DND-41 (cell line): ENCODE data around the gene NUCKS1.
"Not testable (repeated sequence)": the region's sequence is repeated elsewhere in the genome, so short reads cannot be mapped to it uniquely, and the experiment has no call there.

ENCODE experiments used
- ATAC-seq: fragments of 200-7000 bp; cut with Tn5 transposase; 3 replicates; pipeline ENCODE4 v1.9.1; 2021; ENCODE audit warnings: low read depth; ENCODE audit not compliant: insufficient read depth
- DNase-seq: peaks from one replicate; pipeline ENCODE4 v3.0.0-alpha.2; 2020
- H2AFZ ChIP-seq: 2 replicates; pipeline ENCODE4 v1.6.0; 2012; ENCODE audit warnings: low read depth, low read length
- H3K27ac ChIP-seq: 2 replicates; pipeline ENCODE4 v1.5.1; 2012; ENCODE audit warnings: low read length, inconsistent platforms
- H3K27me3 ChIP-seq: fragments of 200-600 bp; sonication (generic); 2 replicates; pipeline ENCODE4 v1.6.0; 2012; ENCODE audit warnings: low read length, mild to moderate bottlenecking, inconsistent platforms; ENCODE audit not compliant: insufficient read depth, poor library complexity
- H3K36me3 ChIP-seq: 2 replicates; pipeline ENCODE4 v1.5.1; 2012; ENCODE audit warnings: low read length, inconsistent platforms; ENCODE audit not compliant: insufficient read depth
- H3K4me1 ChIP-seq: 2 replicates; pipeline ENCODE4 v1.5.1; 2012; ENCODE audit warnings: mild to moderate bottlenecking, low read length; ENCODE audit not compliant: insufficient read depth
- H3K4me2 ChIP-seq: 2 replicates; pipeline ENCODE4 v1.6.0; 2012; ENCODE audit warnings: mild to moderate bottlenecking, moderate library complexity, low read length, inconsistent platforms; ENCODE audit not compliant: insufficient read depth
- H3K4me3 ChIP-seq, 2 experiments: fragments of 200-600 bp in 1 of 2; shearing (Covaris generic) in 1 of 2; 2 replicates each; pipeline ENCODE4 v1.5.1; 2012 to 2016; ENCODE audit warnings: inconsistent platforms in 2 of 2, low read length in 2 of 2, mild to moderate bottlenecking in 2 of 2, low read depth in 1 of 2, moderate library complexity in 1 of 2
- H3K79me2 ChIP-seq: 2 replicates; pipeline ENCODE4 v1.6.0; 2012; ENCODE audit warnings: low read length, inconsistent platforms; ENCODE audit not compliant: insufficient read depth
- H3K9ac ChIP-seq: 2 replicates; pipeline ENCODE4 v1.6.0; 2012; ENCODE audit warnings: low read depth, mild to moderate bottlenecking, inconsistent platforms, low read length, moderate library complexity
- H3K9me3 ChIP-seq: 2 replicates; pipeline ENCODE4 v1.5.1; 2012; ENCODE audit warnings: low read length, moderate library complexity, mild to moderate bottlenecking, inconsistent platforms; ENCODE audit not compliant: insufficient read depth, severe bottlenecking
- H4K20me1 ChIP-seq: 2 replicates; pipeline ENCODE4 v1.6.0; 2012; ENCODE audit warnings: low read length; ENCODE audit not compliant: insufficient read depth
- CTCF ChIP-seq: IDR thresholded peaks from 2 replicates; pipeline ENCODE4 v1.5.1; 2012; ENCODE audit warnings: borderline replicate concordance, low read length, moderate library complexity, mild to moderate bottlenecking; ENCODE audit not compliant: poor library complexity, severe bottlenecking; ENCODE audit errors: extremely low read depth
- EZH2 ChIP-seq: IDR thresholded peaks from 3 replicates; pipeline ENCODE4 v1.6.1; 2012; ENCODE audit warnings: borderline replicate concordance, low read depth, mild to moderate bottlenecking, moderate library complexity, low read length, inconsistent platforms; ENCODE audit not compliant: severe bottlenecking

The NUCKS1 gene

GRCh38 chr1:205729945-205730610 is 19.9 kb downstream of the NUCKS1 start:
- Histone ChIP-seq H3K36me3 (peaks cover 96% of the 10 kb centered on the region), H3K4me1 (no peaks in the 10 kb centered on the region), H3K79me2 (peaks cover 99% of the 10 kb centered on the region), H3K27ac (no peak overlapping the region), H4K20me1 (peaks cover 93% of the 10 kb centered on the region), H3K9ac (no peak overlapping the region), H3K27me3 (no peaks in the 10 kb centered on the region), H3K4me3 (no peak overlapping the region), H3K4me2 (no peak overlapping the region), H2AFZ (no peak overlapping the region), H3K9me3 (no peaks in the 10 kb centered on the region)
- no peak for TF ChIP-seq CTCF
- no peak for TF ChIP-seq EZH2
- DNase-seq = no peak
- ATAC-seq = no peak

GRCh38 chr1:205726619-205727125 is 23.3 kb downstream of the NUCKS1 start:
- no peak overlapping the region for H3K9ac ChIP-seq
- H3K4me3 ChIP-seq = no peak overlapping the region
- H4K20me1 ChIP-seq = peaks cover 89% of the 10 kb centered on the region
- no peak overlapping the region for H3K4me2 ChIP-seq
- no peak for DNase-seq
- H3K4me1 ChIP-seq = no peaks in the 10 kb centered on the region
- H3K9me3 ChIP-seq = no peaks in the 10 kb centered on the region
- H3K27ac ChIP-seq = no peak overlapping the region
- no peak for TF ChIP-seq CTCF
- no peak for TF ChIP-seq EZH2
- H3K36me3 ChIP-seq = peaks cover 99% of the 10 kb centered on the region
- no peaks in the 10 kb centered on the region for H3K27me3 ChIP-seq
- peaks cover 91% of the 10 kb centered on the region for H3K79me2 ChIP-seq
- ATAC-seq = no peak
- no peak overlapping the region for H2AFZ ChIP-seq

GRCh38 chr1:205725514-205725913 is 24.5 kb downstream of the NUCKS1 start:
- Histone ChIP-seq H3K4me2 (no peak overlapping the region), H3K27me3 (no peaks in the 10 kb centered on the region), H3K9me3 (no peaks in the 10 kb centered on the region), H3K36me3 (peaks cover 99% of the 10 kb centered on the region), H2AFZ (no peak overlapping the region), H3K4me1 (no peaks in the 10 kb centered on the region), H3K27ac (no peak overlapping the region), H3K4me3 (no peak overlapping the region), H3K9ac (no peak overlapping the region), H4K20me1 (peaks cover 82% of the 10 kb centered on the region), H3K79me2 (peaks cover 79% of the 10 kb centered on the region)
- no peak for DNase-seq
- ATAC-seq = no peak
- TF ChIP-seq CTCF (no peak), EZH2 (no peak)

- Histone ChIP-seq H3K79me2 (peaks cover 36% of the 10 kb centered on the region), H3K36me3 (peaks cover 99% of the 10 kb centered on the region), H4K20me1 (peaks cover 54% of the 10 kb centered on the region)
- not testable (repeated sequence) for H3K9ac ChIP-seq, H3K4me2 ChIP-seq, H3K9me3 ChIP-seq, H3K27me3 ChIP-seq, H3K4me3 ChIP-seq, DNase-seq, H2AFZ ChIP-seq, H3K27ac ChIP-seq, H3K4me1 ChIP-seq, ATAC-seq
These were observed 29.2 kb downstream of the NUCKS1 start for GRCh38 chr1:205720740-205721139.
